PC-9 (cell line): ENCODE data around the gene PTPN23. TPM values are rescaled to one million over a fixed set of nuclear protein-coding genes. Genes with fewer than 3 reads are reported as not detected.

Experiments used
- BruUV-seq: library from RNA; stranded (reverse); fragments of 400-500 nt; replicated peaks from 2 replicates; lab custom pipeline; 2021; lab: Mats Ljungman, UMichigan
- CTCF ChIA-PET: fragments of 300-600 bp; sonication (Branson Sonifier 250); formaldehyde crosslinking; loops from one replicate; lab custom pipeline; 2022; ENCODE audit warnings: antibody characterized with exemption; lab: Charles Lee
- POLR2A ChIA-PET: fragments of 300-600 bp; sonication (Branson Sonifier 250); formaldehyde crosslinking; loops from one replicate; lab custom pipeline; 2022; ENCODE audit warnings: antibody characterized with exemption; ENCODE audit not compliant: unreplicated experiment; lab: Charles Lee
- DNase-seq, 2 experiments: peaks; one replicate each; pipeline versions ENCODE4 v3.0.0 to v3.0.0-alpha.2; 2015 to 2022; ENCODE audit warnings: mixed read lengths in 1 of 2
- H2AFZ ChIP-seq: fragments of 200-600 bp; sonication (generic); 2 replicates; pipeline ENCODE4 v1.8.1; 2017; ENCODE audit warnings: antibody characterized with exemption
- H3F3A ChIP-seq: fragments of 200-600 bp; sonication (generic); 2 replicates; pipeline ENCODE4 v1.8.1; 2017; ENCODE audit warnings: antibody characterized with exemption, mild to moderate bottlenecking, low read depth; ENCODE audit not compliant: insufficient read depth
- H3K27ac ChIP-seq: fragments of 200-600 bp; sonication (generic); 2 replicates; pipeline ENCODE4 v1.6.1; 2016; ENCODE audit warnings: mixed run types
- H3K27me3 ChIP-seq: fragments of 200-600 bp; sonication (generic); 2 replicates; pipeline ENCODE4 v1.6.1; 2016; ENCODE audit warnings: low read depth, mixed run types; ENCODE audit not compliant: insufficient read depth
- H3K36me3 ChIP-seq: fragments of 200-600 bp; sonication (generic); 2 replicates; pipeline ENCODE4 v1.6.1; 2016; ENCODE audit warnings: low read depth, mixed run types
- H3K4me1 ChIP-seq: fragments of 200-600 bp; sonication (generic); replicated peaks from 2 replicates; pipeline ENCODE4 v1.6.1; 2016; ENCODE audit warnings: mixed run types; ENCODE audit not compliant: insufficient read depth
- H3K4me2 ChIP-seq: fragments of 200-600 bp; sonication (generic); 2 replicates; pipeline ENCODE4 v1.6.1; 2017; ENCODE audit warnings: mixed run types
- H3K4me3 ChIP-seq: fragments of 200-600 bp; sonication (generic); 2 replicates; pipeline ENCODE4 v1.6.1; 2016; ENCODE audit warnings: mixed run types
- H3K79me2 ChIP-seq: fragments of 200-600 bp; sonication (generic); 2 replicates; pipeline ENCODE4 v1.6.1; 2017; ENCODE audit warnings: low read depth, mixed run types
- H3K9me2 ChIP-seq: fragments of 200-600 bp; sonication (generic); 2 replicates; pipeline ENCODE4 v1.8.1; 2017; ENCODE audit warnings: mild to moderate bottlenecking; ENCODE audit not compliant: insufficient read depth
- H3K9me3 ChIP-seq: fragments of 200-600 bp; sonication (generic); 2 replicates; pipeline ENCODE4 v1.8.1; 2016; ENCODE audit warnings: low read depth; ENCODE audit not compliant: insufficient read depth
- H4K20me1 ChIP-seq: fragments of 200-600 bp; sonication (generic); 2 replicates; pipeline ENCODE4 v1.8.1; 2017; ENCODE audit not compliant: insufficient read depth
- EZH2 ChIP-seq: fragments of 200-600 bp; sonication (generic); IDR thresholded peaks from 2 replicates; pipeline ENCODE4 v1.8.0; 2017; ENCODE audit warnings: antibody characterized with exemption, low read depth
- intact Hi-C: fragments of 100-400 bp; cut with micrococcal nuclease; formaldehyde crosslinking; loops from one replicate; pipeline ENCODE4 v1.10.0; 2022; ENCODE audit not compliant: unreplicated experiment
- total RNA-seq: library from RNA; stranded (reverse); gene quantifications from 2 replicates; pipeline ENCODE4 v1.2.3, GENCODE V29; 2021
- TF ChIP-seq, protein P1 (sequence below): fragments of 200-600 bp; sonication (generic); conservative IDR thresholded peaks from 2 replicates; pipeline ENCODE4 v1.6.1; 2017; ENCODE audit warnings: mixed run types, antibody characterized with exemption, mild to moderate bottlenecking, moderate library complexity

Gene PTPN23
- total RNA-seq, 1 experiment from 2014 or later, result 38.9 TPM

GRCh38 chr3:47370887-47371697, 9.7 kb upstream of the PTPN23 start:
- intact Hi-C loops, result no loop called here
- H3F3A ChIP-seq, result no peaks in the 10 kb centered on the region
- no peaks in the 10 kb centered on the region for H3K27me3 ChIP-seq
- H3K9me3 ChIP-seq, result no peaks in the 10 kb centered on the region
- H3K9me2 ChIP-seq, result no peaks in the 10 kb centered on the region
- no peaks in the 10 kb centered on the region for H3K4me1 ChIP-seq
- TF ChIP-seq, protein P1, sequence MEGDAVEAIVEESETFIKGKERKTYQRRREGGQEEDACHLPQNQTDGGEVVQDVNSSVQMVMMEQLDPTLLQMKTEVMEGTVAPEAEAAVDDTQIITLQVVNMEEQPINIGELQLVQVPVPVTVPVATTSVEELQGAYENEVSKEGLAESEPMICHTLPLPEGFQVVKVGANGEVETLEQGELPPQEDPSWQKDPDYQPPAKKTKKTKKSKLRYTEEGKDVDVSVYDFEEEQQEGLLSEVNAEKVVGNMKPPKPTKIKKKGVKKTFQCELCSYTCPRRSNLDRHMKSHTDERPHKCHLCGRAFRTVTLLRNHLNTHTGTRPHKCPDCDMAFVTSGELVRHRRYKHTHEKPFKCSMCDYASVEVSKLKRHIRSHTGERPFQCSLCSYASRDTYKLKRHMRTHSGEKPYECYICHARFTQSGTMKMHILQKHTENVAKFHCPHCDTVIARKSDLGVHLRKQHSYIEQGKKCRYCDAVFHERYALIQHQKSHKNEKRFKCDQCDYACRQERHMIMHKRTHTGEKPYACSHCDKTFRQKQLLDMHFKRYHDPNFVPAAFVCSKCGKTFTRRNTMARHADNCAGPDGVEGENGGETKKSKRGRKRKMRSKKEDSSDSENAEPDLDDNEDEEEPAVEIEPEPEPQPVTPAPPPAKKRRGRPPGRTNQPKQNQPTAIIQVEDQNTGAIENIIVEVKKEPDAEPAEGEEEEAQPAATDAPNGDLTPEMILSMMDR, result no peak; the same call in 1 of the 2 replicates
- no peak for TF ChIP-seq EZH2
- H3K36me3 ChIP-seq, result no peaks in the 10 kb centered on the region
- ChIA-PET CTCF (interaction anchor here (0.6 kb wide), 2 partner anchors 357 to 383 kb away, joined by 4 to 6 read pairs; no protein-coding TSS in a partner anchor), POLR2A (interaction anchor here (0.7 kb wide), 1 partner anchor 283 kb away, joined by 7 read pairs; no protein-coding TSS in a partner anchor)
- no peak overlapping the region for H2AFZ ChIP-seq
- H3K79me2 ChIP-seq, result no peaks in the 10 kb centered on the region
- H3K4me3 ChIP-seq, result no peak overlapping the region
- H4K20me1 ChIP-seq, result no peaks in the 10 kb centered on the region
- H3K4me2 ChIP-seq, result no peak overlapping the region
- no peak overlapping the region for H3K27ac ChIP-seq
- no peak for DNase-seq
- BruUV-seq, result no TSS peak

DNA sequence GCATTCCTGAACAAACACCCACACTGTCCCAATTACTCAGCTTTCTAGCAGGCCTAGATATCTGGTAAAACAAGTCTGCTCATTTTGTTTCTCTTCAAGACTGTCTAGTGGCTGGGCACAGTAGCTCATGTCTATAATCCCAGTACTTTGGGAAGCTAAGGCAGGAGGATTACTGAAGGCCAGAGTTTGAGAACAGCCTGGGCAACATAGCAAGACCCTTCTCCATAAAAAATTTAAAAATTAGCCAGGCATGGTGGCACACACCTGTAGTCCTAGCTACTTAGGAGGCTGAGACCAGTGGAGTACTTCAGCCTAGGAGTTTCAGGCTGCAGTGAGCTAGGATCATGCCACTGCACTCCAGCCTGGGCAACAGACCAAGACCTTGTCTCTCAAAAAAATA, 6.2 kb upstream of the PTPN23 start:
- no peaks in the 10 kb centered on the region for H3K9me2 ChIP-seq
- peaks cover 5% of the 10 kb centered on the region for H3F3A ChIP-seq
- H4K20me1 ChIP-seq, result no peaks in the 10 kb centered on the region
- no TSS peak for BruUV-seq
- H2AFZ ChIP-seq, result no peak overlapping the region
- H3K9me3 ChIP-seq, result no peaks in the 10 kb centered on the region
- intact Hi-C loops, result no loop called here
- DNase-seq, result no peak
- H3K4me3 ChIP-seq, result no peak overlapping the region
- H3K27ac ChIP-seq, result no peak overlapping the region
- H3K27me3 ChIP-seq, result no peaks in the 10 kb centered on the region
- POLR2A ChIA-PET, result no interaction called here
- H3K4me2 ChIP-seq, result no peak overlapping the region
- TF ChIP-seq, protein P1, result no peak
- no peak for TF ChIP-seq EZH2
- CTCF ChIA-PET, result interaction anchor here (0.6 kb wide), 1 partner anchor 924 kb away, joined by 3 read pairs; no protein-coding TSS in a partner anchor
- peaks cover 10% of the 10 kb centered on the region for H3K4me1 ChIP-seq
- no peaks in the 10 kb centered on the region for H3K36me3 ChIP-seq
- peaks cover 12% of the 10 kb centered on the region for H3K79me2 ChIP-seq

DNA sequence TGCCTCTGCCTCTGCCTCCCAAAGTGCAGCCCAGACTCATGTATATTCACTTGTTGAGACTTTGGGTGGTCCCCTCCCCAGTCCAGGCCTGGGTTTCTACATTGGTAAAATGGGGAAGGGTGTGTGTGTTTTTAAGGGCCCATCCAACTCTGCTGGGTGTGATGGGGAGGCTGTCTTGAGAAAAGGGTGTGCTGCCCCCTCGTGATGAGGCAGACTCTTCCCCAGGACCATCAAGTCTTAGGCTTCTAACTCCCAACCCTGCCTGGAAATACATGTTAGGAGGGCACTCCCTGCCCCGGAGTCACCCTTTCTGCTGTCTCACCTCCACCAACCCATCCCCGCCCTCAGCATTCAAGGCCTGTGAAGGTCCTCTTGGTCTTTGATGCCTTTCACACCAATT, 4.4 kb upstream of the PTPN23 start:
- H3K4me1 ChIP-seq, result peaks cover 13% of the 10 kb centered on the region
- BruUV-seq, result no TSS peak
- no peaks in the 10 kb centered on the region for H3K9me2 ChIP-seq
- TF ChIP-seq, protein P1, result no peak
- no peak for TF ChIP-seq EZH2
- no peaks in the 10 kb centered on the region for H3K27me3 ChIP-seq
- DNase-seq, result no peak
- H3K4me2 ChIP-seq, result no peak overlapping the region
- intact Hi-C loops, result no loop called here
- no peaks in the 10 kb centered on the region for H3K36me3 ChIP-seq
- ChIA-PET POLR2A (no interaction called here), CTCF (no interaction called here)
- H3F3A ChIP-seq, result peaks cover 14% of the 10 kb centered on the region
- H3K27ac ChIP-seq, result no peak overlapping the region
- H3K4me3 ChIP-seq, result no peak overlapping the region
- peaks cover 22% of the 10 kb centered on the region for H3K79me2 ChIP-seq
- no peak overlapping the region for H2AFZ ChIP-seq
- no peaks in the 10 kb centered on the region for H3K9me3 ChIP-seq
- H4K20me1 ChIP-seq, result 0 out of 2 replicates have a peak, but pooled peaks cover under 1% of the 10 kb centered on the region
